ENCODE data around the gene SMIM36.
"Not testable (repeated sequence)": the region's sequence is repeated elsewhere in the genome, so short reads cannot be mapped to it uniquely, and the experiment has no call there.

SMIM36 gene

DNA sequence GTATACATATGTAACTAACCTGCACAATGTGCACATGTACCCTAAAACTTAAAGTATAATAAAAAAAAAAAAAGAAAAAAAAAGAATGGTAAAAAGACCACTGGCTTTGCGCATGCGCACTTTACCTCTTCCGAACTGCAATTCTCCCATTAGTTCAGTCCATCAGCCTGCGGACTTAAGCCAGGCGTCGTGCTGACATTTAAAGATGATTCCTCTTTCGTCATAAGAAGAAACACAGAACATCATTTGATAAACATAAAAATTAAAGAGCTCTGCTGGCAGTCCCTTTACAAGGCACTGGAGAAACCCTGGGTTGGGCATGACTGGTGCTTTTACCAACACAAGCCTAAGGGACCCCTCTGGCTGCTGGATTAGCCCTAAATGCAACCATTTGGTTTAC is 3.6 kb downstream of the SMIM36 start:
- not testable (repeated sequence) for H3K9me3 ChIP-seq (ENCODE audit: control insufficient read depth in 5 of 5, low read length in 5 of 5); H3K9ac ChIP-seq (ENCODE audit: low read length in 5 of 5); H3K27ac ChIP-seq (ENCODE audit: low read depth, low read length); H3K4me1 ChIP-seq (ENCODE audit: control insufficient read depth in 5 of 5, insufficient read depth in 5 of 5, low read length in 5 of 5); H3K36me3 ChIP-seq (ENCODE audit: control insufficient read depth in 5 of 5, insufficient read depth in 5 of 5, low read length in 5 of 5); H3K27me3 ChIP-seq (ENCODE audit: control insufficient read depth in 5 of 5, insufficient read depth in 4 of 5, low read length in 5 of 5); H3K4me3 ChIP-seq (ENCODE audit: low read depth in 1 of 5, low read length in 5 of 5)

DNA sequence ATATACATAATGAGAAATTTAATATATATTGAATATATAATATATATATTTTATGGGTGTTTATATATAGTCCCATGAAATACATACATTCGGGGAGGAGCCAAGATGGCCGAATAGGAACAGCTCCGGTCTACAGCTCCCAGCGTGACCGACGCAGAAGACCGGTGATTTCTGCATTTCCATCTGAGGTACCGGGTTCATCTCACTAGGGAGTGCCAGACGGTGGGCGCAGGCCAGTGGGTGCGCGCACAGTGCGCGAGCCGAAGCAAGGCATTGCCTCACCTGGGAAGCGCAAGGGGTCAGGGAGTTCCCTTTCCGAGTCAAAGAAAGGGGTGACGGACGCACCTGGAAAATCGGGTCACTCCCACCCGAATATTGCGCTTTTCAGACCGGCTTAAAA is 9.6 kb downstream of the SMIM36 start:
- H3K9ac ChIP-seq (ENCODE audit: low read length in 5 of 5); H3K27me3 ChIP-seq (ENCODE audit: control insufficient read depth in 5 of 5, insufficient read depth in 4 of 5, low read length in 5 of 5); H3K9me3 ChIP-seq (ENCODE audit: control insufficient read depth in 5 of 5, low read length in 5 of 5); H3K4me1 ChIP-seq (ENCODE audit: control insufficient read depth in 5 of 5, insufficient read depth in 5 of 5, low read length in 5 of 5); H3K27ac ChIP-seq (ENCODE audit: low read depth, low read length); H3K36me3 ChIP-seq (ENCODE audit: control insufficient read depth in 5 of 5, insufficient read depth in 5 of 5, low read length in 5 of 5); H3K4me3 ChIP-seq (ENCODE audit: low read depth in 1 of 5, low read length in 5 of 5): not testable (repeated sequence)

DNA sequence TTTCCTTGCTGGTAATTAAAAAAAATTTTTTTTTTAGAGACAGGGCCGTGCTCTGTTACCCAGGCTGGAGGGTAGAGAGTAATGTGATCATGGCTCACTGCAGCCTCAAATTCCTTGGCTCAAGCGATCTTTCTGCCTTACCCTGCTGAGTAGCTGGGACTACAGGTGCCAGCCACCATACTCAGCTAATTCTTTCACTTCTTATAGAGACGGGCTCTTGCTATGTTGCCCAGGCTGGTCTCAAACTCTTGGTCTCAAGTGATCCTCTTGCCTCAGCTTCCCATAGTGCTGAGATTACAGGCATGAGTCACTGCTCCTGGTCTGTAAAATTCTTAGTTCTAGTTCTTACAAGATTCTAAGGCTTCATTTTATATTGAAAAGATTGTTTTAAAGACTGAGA is 11.1 kb downstream of the SMIM36 start:
- peak overlapping the region; percentile 68 for H3K27ac ChIP-seq (ENCODE audit: low read depth, low read length)
- H3K9me3 ChIP-seq (ENCODE audit: control insufficient read depth in 5 of 5, low read length in 5 of 5): no peaks in the 10 kb centered on the region
- H3K4me3 ChIP-seq (ENCODE audit: low read depth in 1 of 5, low read length in 5 of 5): no peak overlapping the region
- no peaks in the 10 kb centered on the region for H3K27me3 ChIP-seq (ENCODE audit: control insufficient read depth in 5 of 5, insufficient read depth in 4 of 5, low read length in 5 of 5)
- H3K9ac ChIP-seq (ENCODE audit: low read length in 5 of 5): peak overlapping the region in 1 of 5 donors; percentile 24
- H3K36me3 ChIP-seq (ENCODE audit: control insufficient read depth in 5 of 5, insufficient read depth in 5 of 5, low read length in 5 of 5): no peaks in the 10 kb centered on the region
- H3K4me1 ChIP-seq (ENCODE audit: control insufficient read depth in 5 of 5, insufficient read depth in 5 of 5, low read length in 5 of 5): peaks cover 3 to 21% (median 10%) of the 10 kb centered on the region in 5 donors

- H3K36me3 ChIP-seq (ENCODE audit: control insufficient read depth in 5 of 5, insufficient read depth in 5 of 5, low read length in 5 of 5): no peaks in the 10 kb centered on the region
- H3K4me3 ChIP-seq (ENCODE audit: low read depth in 1 of 5, low read length in 5 of 5): peak overlapping the region in 1 of 5 donors; percentile 42
- H3K27ac ChIP-seq (ENCODE audit: low read depth, low read length): peak overlapping the region; percentile 76
- H3K9ac ChIP-seq (ENCODE audit: low read length in 5 of 5): peak overlapping the region in 3 of 5 donors; percentile 68 to 78 (median 75)
- H3K4me1 ChIP-seq (ENCODE audit: control insufficient read depth in 5 of 5, insufficient read depth in 5 of 5, low read length in 5 of 5): peaks cover 3 to 26% (median 16%) of the 10 kb centered on the region in 5 donors
- H3K9me3 ChIP-seq (ENCODE audit: control insufficient read depth in 5 of 5, low read length in 5 of 5): no peaks in the 10 kb centered on the region
- no peaks in the 10 kb centered on the region for H3K27me3 ChIP-seq (ENCODE audit: control insufficient read depth in 5 of 5, insufficient read depth in 4 of 5, low read length in 5 of 5)
These were observed 15.0 kb downstream of the SMIM36 start for GRCh38 chr17:55496094-55496881.

- H3K9ac ChIP-seq (ENCODE audit: low read length in 5 of 5): no peak overlapping the region
These were observed 16.0 kb downstream of the SMIM36 start for GRCh38 chr17:55495239-55495638.

DNA sequence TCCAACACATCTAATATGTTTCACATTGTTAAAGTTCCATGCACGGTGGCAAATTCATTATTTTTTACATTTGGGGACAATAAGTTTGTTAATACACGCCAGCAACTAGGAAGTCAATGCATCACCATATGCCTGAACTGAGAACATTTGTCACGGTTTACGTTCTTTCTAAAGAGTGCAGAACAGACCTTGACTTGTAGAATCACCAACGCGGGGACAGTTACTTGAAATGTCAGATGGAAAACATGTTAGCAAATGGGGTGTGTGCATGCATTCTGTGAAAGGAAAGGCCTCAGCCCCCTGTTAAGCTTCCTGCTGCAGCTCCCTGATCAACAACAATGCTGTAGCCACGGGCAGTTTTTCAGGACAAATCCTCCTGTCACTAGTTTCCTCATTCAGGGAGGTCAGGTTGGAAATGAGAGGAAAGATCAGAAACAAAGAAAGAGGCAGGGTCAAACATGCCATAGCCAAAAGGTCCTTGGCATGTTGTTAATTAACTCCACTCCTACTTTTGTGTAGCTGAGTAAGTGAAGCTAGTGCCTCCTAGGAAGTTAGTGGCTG is 18.4 kb downstream of the SMIM36 start:
- H3K9ac ChIP-seq (ENCODE audit: low read length in 5 of 5): peak overlapping the region in 1 of 5 donors; percentile 35
- no peaks in the 10 kb centered on the region for H3K36me3 ChIP-seq (ENCODE audit: control insufficient read depth in 5 of 5, insufficient read depth in 5 of 5, low read length in 5 of 5)
- H3K4me1 ChIP-seq (ENCODE audit: control insufficient read depth in 5 of 5, insufficient read depth in 5 of 5, low read length in 5 of 5): peaks cover 6 to 41% (median 21%) of the 10 kb centered on the region in 5 donors
- no peaks in the 10 kb centered on the region for H3K27me3 ChIP-seq (ENCODE audit: control insufficient read depth in 5 of 5, insufficient read depth in 4 of 5, low read length in 5 of 5)
- no peak overlapping the region for H3K4me3 ChIP-seq (ENCODE audit: low read depth in 1 of 5, low read length in 5 of 5)
- H3K27ac ChIP-seq (ENCODE audit: low read depth, low read length): peak overlapping the region; percentile 52
- no peaks in the 10 kb centered on the region for H3K9me3 ChIP-seq (ENCODE audit: control insufficient read depth in 5 of 5, low read length in 5 of 5)

More at GRCh38 chr17:55495239-55495638, 16.0 kb downstream of the SMIM36 start:
- H3K27me3 ChIP-seq (ENCODE audit: control insufficient read depth in 5 of 5, insufficient read depth in 4 of 5, low read length in 5 of 5): no peaks in the 10 kb centered on the region
- H3K4me1 ChIP-seq (ENCODE audit: control insufficient read depth in 5 of 5, insufficient read depth in 5 of 5, low read length in 5 of 5): peaks cover 3 to 33% (median 16%) of the 10 kb centered on the region in 5 donors
- H3K27ac ChIP-seq (ENCODE audit: low read depth, low read length): peak overlapping the region; percentile 76
- no peak overlapping the region for H3K4me3 ChIP-seq (ENCODE audit: low read depth in 1 of 5, low read length in 5 of 5)
- no peaks in the 10 kb centered on the region for H3K36me3 ChIP-seq (ENCODE audit: control insufficient read depth in 5 of 5, insufficient read depth in 5 of 5, low read length in 5 of 5)
- H3K9me3 ChIP-seq (ENCODE audit: control insufficient read depth in 5 of 5, low read length in 5 of 5): no peaks in the 10 kb centered on the region

GRCh38 chr17:55490376-55490775 is 20.9 kb downstream of the SMIM36 start:
- Histone ChIP-seq H3K9ac (ENCODE audit: low read length in 5 of 5) (no peak overlapping the region), H3K4me3 (ENCODE audit: low read depth in 1 of 5, low read length in 5 of 5) (no peak overlapping the region), H3K27me3 (ENCODE audit: control insufficient read depth in 5 of 5, insufficient read depth in 4 of 5, low read length in 5 of 5) (no peaks in the 10 kb centered on the region), H3K9me3 (ENCODE audit: control insufficient read depth in 5 of 5, low read length in 5 of 5) (no peaks in the 10 kb centered on the region), H3K27ac (ENCODE audit: low read depth, low read length) (peak overlapping the region; percentile 16), H3K4me1 (ENCODE audit: control insufficient read depth in 5 of 5, insufficient read depth in 5 of 5, low read length in 5 of 5) (peaks cover 3 to 33% (median 22%) of the 10 kb centered on the region in 5 donors), H3K36me3 (ENCODE audit: control insufficient read depth in 5 of 5, insufficient read depth in 5 of 5, low read length in 5 of 5) (no peaks in the 10 kb centered on the region)

GRCh38 chr17:55487695-55488432 is 23.4 kb downstream of the SMIM36 start:
- H3K36me3 ChIP-seq (ENCODE audit: control insufficient read depth in 5 of 5, insufficient read depth in 5 of 5, low read length in 5 of 5): no peaks in the 10 kb centered on the region
- peak overlapping the region in 4 of 5 donors; percentile 1 to 31 (median 20) for H3K4me3 ChIP-seq (ENCODE audit: low read depth in 1 of 5, low read length in 5 of 5)
- no peaks in the 10 kb centered on the region for H3K27me3 ChIP-seq (ENCODE audit: control insufficient read depth in 5 of 5, insufficient read depth in 4 of 5, low read length in 5 of 5)
- no peaks in the 10 kb centered on the region for H3K9me3 ChIP-seq (ENCODE audit: control insufficient read depth in 5 of 5, low read length in 5 of 5)
- H3K4me1 ChIP-seq (ENCODE audit: control insufficient read depth in 5 of 5, insufficient read depth in 5 of 5, low read length in 5 of 5): peaks cover 3 to 28% (median 16%) of the 10 kb centered on the region in 5 donors
- H3K27ac ChIP-seq (ENCODE audit: low read depth, low read length): peak overlapping the region; percentile 83
- H3K9ac ChIP-seq (ENCODE audit: low read length in 5 of 5): peak overlapping the region in 3 of 5 donors; percentile 8 to 72 (median 20)

GRCh38 chr17:55484575-55484974 is 26.7 kb downstream of the SMIM36 start:
- Histone ChIP-seq H3K9me3 (ENCODE audit: control insufficient read depth in 5 of 5, low read length in 5 of 5) (no peaks in the 10 kb centered on the region), H3K36me3 (ENCODE audit: control insufficient read depth in 5 of 5, insufficient read depth in 5 of 5, low read length in 5 of 5) (no peaks in the 10 kb centered on the region), H3K4me3 (ENCODE audit: low read depth in 1 of 5, low read length in 5 of 5) (no peak overlapping the region), H3K9ac (ENCODE audit: low read length in 5 of 5) (no peak overlapping the region), H3K27ac (ENCODE audit: low read depth, low read length) (no peak overlapping the region), H3K4me1 (ENCODE audit: control insufficient read depth in 5 of 5, insufficient read depth in 5 of 5, low read length in 5 of 5) (peaks cover 3 to 25% (median 14%) of the 10 kb centered on the region in 5 donors), H3K27me3 (ENCODE audit: control insufficient read depth in 5 of 5, insufficient read depth in 4 of 5, low read length in 5 of 5) (no peaks in the 10 kb centered on the region)
